Stimulated activated CD8-positive, alpha-beta memory T cell treated with anti-CD3 and anti-CD28 coated beads, Interleukin-15, amount 100 ng/mL, for 1 hour (primary cell): ENCODE data around the gene BCL2L12.
A peak's percentile ranks its signal among the peaks of the same experiment; 100 is the strongest.

Source experiments
- DNase-seq: peaks from one replicate; pipeline ENCODE4 v3.0.0-alpha.2; 2020; ENCODE audit warnings: low read depth

The BCL2L12 gene

DNA sequence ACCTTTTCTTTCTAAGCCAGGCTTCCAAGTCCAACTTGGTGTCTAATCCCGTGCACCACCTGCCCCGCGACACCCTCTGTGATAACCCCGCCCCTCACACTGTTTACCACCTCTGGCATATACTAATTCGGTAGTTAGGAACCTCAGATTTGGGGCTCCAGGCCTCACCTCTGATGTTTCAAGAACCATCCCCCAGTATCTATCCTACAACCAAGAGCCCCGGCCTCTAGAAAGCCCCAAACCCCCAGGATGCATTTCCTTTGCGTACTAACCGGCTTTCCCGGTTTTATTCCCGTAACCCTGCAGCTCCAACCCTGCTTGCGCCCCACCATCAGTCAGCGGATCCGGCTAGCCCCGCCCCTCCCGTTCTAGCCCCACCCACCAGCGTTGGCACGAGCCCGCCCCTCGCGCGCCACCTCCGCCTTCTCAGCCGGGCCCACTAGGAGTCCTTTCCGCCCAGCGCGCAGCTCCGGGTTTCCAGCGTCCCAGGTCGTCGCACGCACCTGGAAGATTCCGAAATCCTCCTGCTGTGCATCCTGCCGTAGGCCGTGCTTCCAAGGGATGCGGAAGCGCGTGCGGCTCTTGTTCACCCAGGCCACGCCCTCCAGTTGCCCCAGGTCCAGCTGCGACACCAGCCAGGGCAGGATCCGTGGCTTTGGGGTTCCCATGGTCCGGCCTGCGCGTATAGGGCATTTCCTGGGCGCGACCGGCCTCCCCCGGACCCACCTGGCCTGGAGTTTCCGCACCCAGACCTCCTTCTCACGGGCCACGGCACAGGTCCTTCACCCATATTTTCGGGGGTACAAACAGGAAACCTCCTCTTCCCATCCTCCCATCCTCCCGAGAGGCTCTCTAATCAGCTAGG lies 1.3 kb upstream of the BCL2L12 start:
- DNase-seq = peak; percentile 93

GRCh38 chr19:49665036-49665350 lies 740 bp upstream of the BCL2L12 start:
- DNase-seq = no peak

GRCh38 chr19:49666120-49666444 lies 349 bp downstream of the BCL2L12 start:
- DNase-seq = no peak

GRCh38 chr19:49667473-49667872 lies 1.7 kb downstream of the BCL2L12 start:
- no peak for DNase-seq

DNA sequence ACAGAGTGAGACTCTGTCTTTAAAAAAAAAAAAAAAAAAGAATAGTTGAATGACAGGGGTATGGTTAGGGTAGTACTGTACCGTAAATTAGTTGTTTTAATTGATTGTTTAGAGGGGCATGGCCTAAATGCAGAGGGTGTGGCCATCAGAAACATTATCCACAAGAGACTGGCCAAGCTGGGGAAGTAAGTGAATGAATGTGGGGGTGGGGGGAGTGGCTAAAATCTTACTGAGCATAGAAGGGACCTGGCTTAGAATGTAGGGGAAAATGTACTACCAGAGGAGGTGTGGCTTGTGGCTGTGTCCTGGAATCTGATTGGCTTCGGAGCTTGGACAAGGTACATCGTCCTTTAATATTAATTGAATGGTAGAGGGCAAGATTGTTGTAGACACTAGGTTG lies 3.8 kb downstream of the BCL2L12 start:
- no peak for DNase-seq

- peak; percentile 59 for DNase-seq
These were observed 6.6 kb downstream of the BCL2L12 start for GRCh38 chr19:49672131-49672919.

GRCh38 chr19:49676136-49676783 lies 10.5 kb downstream of the BCL2L12 start:
- peak; percentile 40 for DNase-seq

DNA sequence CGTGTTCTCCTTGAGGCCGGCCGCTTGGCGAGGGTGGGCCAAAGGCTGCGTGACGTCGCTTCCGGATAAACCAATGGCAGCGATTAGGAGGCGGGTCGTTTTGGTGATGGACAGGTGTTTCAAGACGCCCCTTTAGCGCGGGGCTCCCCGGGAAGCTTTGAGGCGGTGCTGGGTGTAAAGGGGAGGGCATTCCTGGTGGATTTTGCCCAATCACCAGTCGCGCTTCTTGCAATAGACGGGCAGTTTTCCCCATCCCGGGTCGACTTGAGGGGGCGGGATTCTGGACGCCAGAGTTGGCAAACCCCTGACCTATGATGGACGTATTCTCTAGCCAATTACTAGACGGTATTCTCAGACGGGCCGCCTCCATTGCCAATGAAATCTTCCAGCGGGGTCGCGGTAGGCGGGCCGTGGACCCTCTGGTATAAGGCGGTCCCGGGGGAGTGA lies 11.1 kb downstream of the BCL2L12 start:
- peak; percentile 96 for DNase-seq

DNA sequence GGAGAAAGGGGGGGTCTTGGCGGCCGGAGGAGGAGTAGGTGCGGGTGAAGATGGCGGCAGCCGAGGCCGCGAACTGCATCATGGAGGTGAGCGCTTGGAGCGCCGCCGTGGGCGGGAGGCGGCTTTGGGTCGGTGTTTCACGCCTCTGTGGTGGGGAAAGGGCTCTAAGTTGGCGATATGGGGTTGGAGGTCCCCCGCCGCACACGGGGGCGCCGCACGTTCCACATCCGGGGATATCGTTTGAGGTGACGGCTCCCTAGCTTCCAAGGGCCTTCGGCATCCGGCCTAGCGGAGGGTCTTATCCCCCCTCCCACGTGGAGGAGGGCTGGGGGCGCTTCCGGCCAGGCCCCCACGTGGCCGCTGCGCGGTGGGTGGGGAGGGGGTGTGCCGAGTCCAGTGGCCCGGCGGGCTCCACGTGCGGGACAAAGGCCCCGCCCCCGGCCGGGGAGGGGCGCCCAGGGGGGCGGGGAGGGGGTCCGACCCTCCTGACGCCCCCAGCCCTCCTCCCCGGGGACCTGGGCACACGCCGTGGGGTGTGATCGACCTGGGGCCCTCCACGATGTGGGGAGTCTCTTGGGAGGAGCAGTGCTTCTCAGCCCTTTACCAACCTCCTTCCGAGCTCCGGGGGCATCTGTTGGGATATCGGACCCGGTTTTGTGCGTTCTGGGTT lies 11.6 kb downstream of the BCL2L12 start, which contains the start of gene PRMT1:
Gene PRMT1 (plus strand): TSS at position 41 of the 670 bp plus-strand sequence. CDS start 10 bp downstream, at position 51.
- no peak for DNase-seq

- DNase-seq = peak; percentile 76
These were observed 12.4 kb downstream of the BCL2L12 start for GRCh38 chr19:49677901-49678674.

GRCh38 chr19:49678985-49679770 lies 13.4 kb downstream of the BCL2L12 start:
- DNase-seq = no peak

DNA sequence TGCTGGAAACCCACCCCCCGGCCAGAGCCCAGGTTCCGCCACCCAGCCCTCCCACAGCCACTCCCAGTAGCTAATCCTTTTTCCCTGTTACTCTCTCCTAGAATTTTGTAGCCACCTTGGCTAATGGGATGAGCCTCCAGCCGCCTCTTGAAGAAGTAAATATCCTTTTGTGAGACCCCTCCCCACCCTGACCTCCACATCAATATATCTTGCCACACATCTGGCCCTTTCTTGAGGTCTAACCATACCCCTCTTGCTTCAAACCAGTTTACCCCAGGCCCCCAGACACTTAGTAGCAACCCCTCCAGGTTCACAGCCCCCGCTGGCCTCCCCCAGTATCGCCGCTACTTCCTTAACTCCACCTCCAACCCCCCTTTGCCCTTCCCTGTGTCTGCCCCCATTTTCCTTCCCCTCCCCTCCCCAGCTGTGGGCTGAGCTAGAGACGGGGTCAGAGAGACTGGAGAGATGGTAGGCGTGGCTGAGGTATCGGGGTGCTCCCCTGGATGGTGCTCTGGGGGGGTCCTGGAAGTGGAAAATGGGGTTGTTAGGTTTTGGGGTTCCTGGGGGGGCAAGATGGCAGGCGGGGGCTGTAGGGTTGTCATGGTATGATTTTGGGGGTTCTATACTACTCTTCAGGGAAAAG lies 14.2 kb downstream of the BCL2L12 start:
- DNase-seq = no peak

DNA sequence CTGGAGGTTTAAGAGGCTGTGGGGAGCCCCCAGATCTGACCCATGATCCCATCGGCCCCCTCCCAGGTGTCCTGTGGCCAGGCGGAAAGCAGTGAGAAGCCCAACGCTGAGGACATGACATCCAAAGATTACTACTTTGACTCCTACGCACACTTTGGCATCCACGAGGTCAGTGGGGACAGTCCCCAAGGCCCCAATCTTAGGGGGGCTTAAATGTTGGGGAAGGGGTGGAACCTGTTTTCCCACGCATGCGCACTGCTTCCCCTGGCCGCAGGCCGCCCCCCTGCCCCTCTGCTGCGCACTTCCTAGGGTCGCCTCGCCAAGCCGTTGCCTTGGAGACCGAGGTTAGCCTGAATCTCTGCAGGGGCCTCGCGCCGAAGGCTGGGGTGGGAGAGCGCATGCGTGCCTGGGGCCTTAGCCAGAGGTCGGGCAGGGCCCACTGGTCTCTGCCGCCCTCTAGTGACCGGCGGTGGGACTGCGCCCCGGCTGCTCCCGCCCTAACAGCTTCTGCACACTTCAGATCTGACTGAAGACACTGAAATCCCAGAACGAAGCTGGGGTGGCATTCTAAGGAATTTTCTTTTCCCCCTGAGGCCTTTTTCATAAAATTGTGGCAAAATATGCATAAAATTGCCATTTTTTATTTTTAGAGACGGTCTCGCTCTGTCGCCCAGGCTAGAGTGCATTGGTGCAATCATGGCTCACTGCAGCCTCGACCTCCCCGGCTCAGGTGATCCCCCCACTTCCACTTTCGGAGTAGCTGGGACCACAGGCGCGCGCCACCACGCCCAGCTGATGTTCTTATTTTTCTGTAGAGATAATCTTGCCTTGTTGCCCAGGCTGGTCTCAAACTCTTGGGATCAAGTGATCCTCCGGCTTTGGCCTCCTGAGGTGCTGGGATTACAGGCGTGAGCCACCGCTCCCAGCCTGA lies 15.0 kb downstream of the BCL2L12 start:
- peak; percentile 94 for DNase-seq

- no peak for DNase-seq
These were observed 16.1 kb downstream of the BCL2L12 start for GRCh38 chr19:49681830-49682229.

DNA sequence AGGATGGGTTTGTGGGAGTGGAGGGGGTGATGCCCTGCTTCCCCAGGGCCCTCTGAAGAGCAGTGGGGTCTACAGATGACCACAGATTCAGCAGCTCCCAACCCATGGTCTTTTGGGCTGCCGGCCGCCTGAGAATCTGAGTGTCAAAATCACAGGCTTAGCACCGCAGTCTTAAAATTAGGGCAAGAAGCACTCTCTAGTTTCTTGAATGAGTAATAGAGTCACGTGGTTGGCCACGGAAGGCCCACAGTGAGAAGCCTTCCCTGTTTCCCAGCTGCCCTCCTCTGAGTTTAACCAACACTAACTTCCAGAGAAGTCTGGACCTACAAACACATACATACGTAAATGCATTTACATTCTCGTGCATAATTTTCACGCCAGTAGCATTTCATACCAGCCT lies 16.5 kb downstream of the BCL2L12 start:
- no peak for DNase-seq

DNA sequence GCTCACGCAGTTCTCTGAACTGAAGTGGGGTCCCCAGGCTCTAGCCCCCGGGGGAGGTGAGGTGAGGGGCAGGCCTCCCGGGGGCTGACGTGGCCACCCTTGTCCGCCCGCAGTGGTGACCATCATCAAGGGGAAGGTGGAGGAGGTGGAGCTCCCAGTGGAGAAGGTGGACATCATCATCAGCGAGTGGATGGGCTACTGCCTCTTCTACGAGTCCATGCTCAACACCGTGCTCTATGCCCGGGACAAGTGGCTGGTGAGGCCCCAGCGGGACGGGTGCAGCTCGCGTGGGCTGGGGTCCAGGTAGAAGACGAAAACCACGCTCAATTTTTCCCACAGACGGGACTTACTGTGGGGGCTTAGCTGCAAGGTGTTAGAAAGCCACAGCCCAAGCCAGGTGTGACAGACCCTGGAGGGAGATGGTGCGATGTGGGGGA lies 18.1 kb downstream of the BCL2L12 start:
- no peak for DNase-seq

GRCh38 chr19:49684251-49684982 lies 18.7 kb downstream of the BCL2L12 start:
- DNase-seq = no peak

DNA sequence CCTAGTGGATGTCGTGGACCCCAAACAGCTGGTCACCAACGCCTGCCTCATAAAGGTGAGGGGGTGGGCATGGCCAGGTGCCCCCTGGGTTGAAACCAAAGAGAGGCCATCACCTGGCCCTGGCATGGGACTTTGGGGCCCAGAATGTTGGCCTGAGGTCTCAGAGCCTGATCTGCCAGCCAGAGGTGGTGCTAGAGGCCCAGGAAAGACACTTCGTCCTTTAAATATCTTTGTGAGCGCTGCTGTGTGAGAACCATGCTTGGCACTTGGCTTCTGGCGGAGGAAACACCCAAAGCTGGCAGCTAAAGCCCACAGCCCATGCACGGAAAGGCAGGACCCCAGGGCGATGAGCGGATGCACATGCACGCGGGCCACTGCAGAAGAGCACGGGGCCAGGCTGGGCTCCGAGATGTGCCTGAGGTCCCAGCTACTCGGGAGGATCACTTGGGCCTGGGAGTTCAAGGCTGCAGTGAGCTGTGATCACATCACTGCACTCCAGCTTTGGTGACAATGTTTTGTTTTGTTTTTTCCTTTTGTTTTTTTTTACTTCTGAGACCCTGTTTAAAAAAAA lies 19.3 kb downstream of the BCL2L12 start:
- no peak for DNase-seq
